HuH-7.5 (cell line): Measurements from ENCODE around the gene DTX1.
"Not testable (repeated sequence)": the region's sequence is repeated elsewhere in the genome, so short reads cannot be mapped to it uniquely, and the experiment has no call there.

Source experiments
- DNase-seq: peaks from one replicate; pipeline ENCODE4 v3.0.0; 2011; ENCODE audit warnings: low spot score

Gene DTX1

GRCh38 chr12:113114447-113115178, 58.1 kb downstream of the DTX1 start:
- no peak for DNase-seq

GRCh38 chr12:113115455-113116126, 59.1 kb downstream of the DTX1 start:
- no peak for DNase-seq

GRCh38 chr12:113116875-113117274, 60.3 kb downstream of the DTX1 start:
- DNase-seq = no peak

GRCh38 chr12:113117684-113118083, 61.2 kb downstream of the DTX1 start:
- DNase-seq = not testable (repeated sequence)

- DNase-seq = no peak
These were observed 61.6 kb downstream of the DTX1 start for GRCh38 chr12:113118142-113118541.

- DNase-seq = no peak
These were observed 63.6 kb downstream of the DTX1 start for GRCh38 chr12:113119980-113120669.

- DNase-seq = no peak
These were observed 64.3 kb downstream of the DTX1 start for GRCh38 chr12:113120670-113121370.

GRCh38 chr12:113127791-113128199, 71.3 kb downstream of the DTX1 start:
- no peak for DNase-seq

- DNase-seq = no peak
These were observed 72.5 kb downstream of the DTX1 start for GRCh38 chr12:113128802-113129663.

- DNase-seq = no peak
These were observed 73.3 kb downstream of the DTX1 start for GRCh38 chr12:113129664-113130456.

GRCh38 chr12:113130457-113131135, 74.1 kb downstream of the DTX1 start:
- DNase-seq = no peak

GRCh38 chr12:113131556-113131955, 75.0 kb downstream of the DTX1 start:
- no peak for DNase-seq

- no peak for DNase-seq
These were observed 76.5 kb downstream of the DTX1 start for GRCh38 chr12:113133036-113133435.

- DNase-seq = no peak
These were observed 77.1 kb downstream of the DTX1 start for GRCh38 chr12:113133666-113134065.

- no peak for DNase-seq
These were observed 77.5 kb downstream of the DTX1 start for GRCh38 chr12:113134071-113134470.

GRCh38 chr12:113134521-113134951, 78.0 kb downstream of the DTX1 start:
- DNase-seq = no peak

- DNase-seq = no peak
These were observed 78.9 kb downstream of the DTX1 start, which contains the start of gene RASAL1 for GRCh38 chr12:113135178-113136127. Gene RASAL1 (minus strand): TSS chr12:113135761. CDS start chr12:113135462, 299 bp downstream.

- no peak for DNase-seq
These were observed 79.8 kb downstream of the DTX1 start for GRCh38 chr12:113136128-113136989.
